Activated T-helper 9 cell treated with anti-CD3 and anti-CD28 coated beads, Interleukin-2, amount 50 U/mL, for 16 hours (primary cell): ENCODE data around the gene SMPD3.

Experiments used
- DNase-seq: peaks from one replicate; pipeline ENCODE4 v3.0.0-alpha.2; 2020; ENCODE audit warnings: low read depth

SMPD3 gene

GRCh38 chr16:68328151-68328859, 120.0 kb downstream of the SMPD3 start:
- DNase-seq: peak; percentile 62

DNA sequence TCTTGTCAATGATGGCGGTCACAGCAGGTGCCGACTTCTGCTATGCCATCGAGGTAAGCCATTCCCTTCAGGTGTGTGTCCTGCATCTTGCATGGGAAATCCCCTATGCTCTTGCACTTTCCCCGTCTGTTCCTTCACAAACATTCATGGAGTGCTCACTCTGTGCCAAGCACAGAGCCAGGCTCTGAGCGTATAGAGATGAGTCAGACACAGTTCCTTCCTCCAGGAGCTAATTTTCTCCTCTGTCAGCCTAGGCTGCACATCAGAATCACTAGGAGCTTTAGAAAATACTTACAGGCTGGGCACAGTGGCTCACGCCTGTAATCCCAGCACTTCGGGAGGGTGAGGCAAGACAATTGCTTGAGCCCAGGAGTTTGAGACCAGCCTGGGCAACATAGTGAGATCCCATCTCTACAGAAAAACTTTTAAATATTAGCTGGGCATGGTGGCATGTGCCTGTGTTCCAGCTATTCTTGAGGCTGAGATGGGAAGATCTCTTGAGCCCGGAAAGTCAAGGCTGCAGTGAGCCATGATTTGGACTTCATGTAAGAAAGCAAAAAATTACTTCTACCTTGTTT, 123.4 kb downstream of the SMPD3 start:
- DNase-seq: no peak

DNA sequence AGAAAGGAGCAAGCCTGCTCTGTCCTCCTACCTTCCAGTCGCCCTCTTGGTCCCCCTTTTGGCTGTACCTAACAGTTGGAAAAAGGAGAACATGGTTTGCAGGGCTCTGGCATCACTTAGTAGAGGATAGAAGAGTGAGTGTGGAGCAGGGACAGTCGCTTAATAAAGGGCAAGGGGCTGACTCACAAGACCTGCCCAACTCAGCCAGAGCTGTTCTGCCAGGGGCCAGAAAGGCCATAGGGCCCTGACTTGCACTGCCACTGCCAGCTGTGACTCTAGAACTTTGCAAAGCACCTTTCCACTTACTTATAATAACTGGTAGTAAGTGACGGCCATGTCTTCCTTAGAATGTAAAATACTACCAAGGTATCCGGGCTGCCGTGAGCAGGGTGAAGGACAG, 124.0 kb downstream of the SMPD3 start:
- DNase-seq: no peak

DNA sequence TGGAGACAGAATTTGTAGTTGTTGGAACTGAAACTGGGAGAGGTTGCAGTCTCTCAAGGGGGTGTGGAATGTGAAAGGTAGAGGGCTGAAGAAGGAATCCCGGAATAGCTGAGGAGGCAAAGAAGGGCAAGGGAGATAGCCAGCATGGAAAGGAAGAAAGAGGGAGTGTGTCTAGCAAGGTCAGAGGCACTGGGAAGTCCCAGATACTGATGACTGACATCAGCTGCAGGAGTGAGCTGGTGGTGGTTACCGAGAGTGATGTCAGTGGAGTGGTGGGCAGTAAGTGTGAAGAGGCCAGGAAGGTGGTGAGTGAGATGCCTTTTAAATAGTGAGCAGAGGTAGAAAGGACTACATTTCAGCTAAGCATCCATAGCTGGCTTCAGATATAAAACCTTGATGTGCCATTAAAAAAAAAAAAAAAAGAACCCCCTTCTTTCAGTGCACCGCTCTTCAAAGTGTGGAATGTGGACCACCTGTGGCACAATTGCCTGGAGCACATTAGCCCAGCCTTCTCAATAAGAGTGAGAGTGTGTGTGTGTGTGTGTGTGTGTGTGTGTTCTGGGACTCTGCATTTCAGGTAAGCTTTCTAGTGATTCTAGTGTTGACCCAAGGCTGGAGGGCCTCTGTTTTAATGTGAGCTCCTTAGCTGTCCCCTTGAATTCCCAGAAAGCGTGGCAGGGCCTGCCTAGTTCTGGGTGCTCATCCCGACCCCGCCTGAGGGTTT, 129.0 kb downstream of the SMPD3 start:
- DNase-seq: peak; percentile 17

DNA sequence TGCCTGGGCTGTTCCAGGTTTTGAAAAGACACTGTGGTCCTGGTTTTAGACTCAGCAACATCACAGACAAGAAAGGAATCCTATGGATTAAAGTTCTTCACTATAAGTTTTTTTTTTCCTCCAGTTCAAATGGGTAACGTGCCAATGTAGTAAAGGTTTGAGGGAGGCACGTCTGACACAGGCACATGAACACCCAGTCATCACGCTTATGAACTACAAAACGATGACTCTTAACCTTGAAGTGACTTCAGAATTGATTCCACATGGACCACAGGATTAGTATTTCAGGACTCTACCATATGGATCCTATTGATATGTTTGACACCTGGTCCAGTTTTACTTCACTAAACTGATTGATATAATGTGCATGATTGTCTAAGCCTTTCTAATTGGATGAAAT, 135.2 kb downstream of the SMPD3 start:
- no peak for DNase-seq

DNA sequence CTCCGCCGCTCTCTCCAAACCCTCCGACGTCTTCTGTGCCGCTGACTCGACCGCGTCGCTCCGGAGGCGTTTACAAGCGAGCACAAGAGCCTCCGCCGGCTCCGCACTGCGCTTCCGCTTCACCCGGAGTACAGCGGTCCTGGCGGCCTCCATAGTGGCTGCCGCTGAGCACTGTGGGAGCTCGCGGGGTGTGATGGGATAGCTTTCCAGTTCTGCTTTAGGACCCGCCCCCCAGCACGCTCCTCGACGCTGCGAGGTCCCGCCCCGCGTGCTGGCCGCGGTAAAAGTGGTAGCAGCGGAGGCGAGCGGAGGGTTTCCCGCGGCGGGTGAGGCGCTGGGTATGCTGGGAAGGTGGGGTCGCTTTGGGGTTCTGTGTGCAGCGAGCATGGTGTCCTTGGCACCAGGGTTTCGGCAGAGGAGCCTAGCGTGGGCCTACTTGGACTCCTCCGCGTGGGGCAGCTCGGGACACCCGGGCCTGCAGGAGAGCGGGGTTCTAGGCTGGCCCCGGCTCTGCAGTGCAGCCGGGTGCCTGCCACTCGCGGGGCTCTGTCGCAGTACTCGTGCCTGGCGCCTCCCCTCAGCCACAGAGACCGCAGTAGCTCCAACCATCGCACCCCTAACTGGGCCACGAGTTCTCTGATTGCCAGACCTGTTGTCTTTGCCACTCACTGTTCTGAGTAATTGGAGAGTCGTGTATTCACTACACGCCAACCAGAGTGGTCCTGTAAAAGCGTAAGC, 137.4 kb downstream of the SMPD3 start, which contains the start of the genes PRMT7 and SLC7A6OS:
Gene PRMT7, plus strand, starts transcription at position 246 of the 738 bp plus-strand sequence. CDS start 4,961 bp downstream, outside the sequence.
Gene SLC7A6OS, minus strand, starts transcription at position 173 of the 738 bp plus-strand sequence. Its CDS starts 20 bp downstream, at position 153.
- peak; percentile 90 for DNase-seq

- no peak for DNase-seq
Observed at GRCh38 chr16:68310437-68310773, 137.9 kb downstream of the SMPD3 start.

DNA sequence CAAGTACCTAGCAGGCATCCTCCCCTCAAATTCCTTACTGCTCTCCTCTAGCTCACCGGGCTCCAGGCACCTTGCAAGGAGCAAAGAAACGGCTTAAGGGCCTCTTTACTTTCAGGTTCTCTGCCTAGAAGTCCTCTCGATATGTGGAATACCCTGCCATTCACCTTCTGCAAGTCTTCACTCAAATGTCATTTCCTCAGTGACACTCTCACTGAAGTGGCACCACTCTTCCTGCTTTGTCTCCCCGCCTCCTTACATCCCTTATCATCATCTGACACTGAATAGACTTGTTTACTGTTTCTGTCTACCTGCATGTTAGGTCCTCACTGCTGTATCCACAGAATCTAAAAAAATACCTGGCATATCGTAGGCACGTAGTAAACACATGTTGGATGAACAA, 138.5 kb downstream of the SMPD3 start:
- DNase-seq: no peak
